ENCODE data around the gene WDR5B.

Gene WDR5B

GRCh38 chr3:122435950-122436349, 20.1 kb upstream of the WDR5B start:
- H3K79me2 ChIP-seq (ENCODE audit: insufficient read depth, low read length): no peaks in the 10 kb centered on the region
- H3K27me3 ChIP-seq (ENCODE audit: insufficient read depth, low read length, poor library complexity): no peaks in the 10 kb centered on the region
- no peak overlapping the region for H3K4me2 ChIP-seq (ENCODE audit: insufficient read depth, low read length)
- H3K9ac ChIP-seq (ENCODE audit: low read depth, low read length): no peak overlapping the region
- H2AFZ ChIP-seq (ENCODE audit: low read depth, low read length): no peak overlapping the region
- peaks cover 12% of the 10 kb centered on the region for H3K9me3 ChIP-seq (ENCODE audit: insufficient read depth, low read length, severe bottlenecking)
- peaks cover 90% of the 10 kb centered on the region for H3K36me3 ChIP-seq (ENCODE audit: insufficient read depth, low read length)
- H3K27ac ChIP-seq (ENCODE audit: low read length): no peak overlapping the region
- DNase-seq (no peak), ATAC-seq (ENCODE audit: insufficient read depth, low read depth) (no peak)
- H4K20me1 ChIP-seq (ENCODE audit: insufficient read depth, low read length): no peaks in the 10 kb centered on the region
- TF ChIP-seq EZH2 (IDR thresholded peaks at IDR 0.05; ENCODE audit: borderline replicate concordance, low read depth, low read length, severe bottlenecking): no peak
- TF ChIP-seq CTCF (IDR thresholded peaks at IDR 0.05; ENCODE audit: borderline replicate concordance, extremely low read depth, low read length, poor library complexity, severe bottlenecking): no peak
- no peaks in the 10 kb centered on the region for H3K4me1 ChIP-seq (ENCODE audit: insufficient read depth, low read length)
- no peak overlapping the region for H3K4me3 ChIP-seq (ENCODE audit: low read depth in 1 of 2, low read length in 2 of 2)

- ATAC-seq (ENCODE audit: insufficient read depth, low read depth): no peak
- no peak overlapping the region for H3K4me2 ChIP-seq (ENCODE audit: insufficient read depth, low read length)
- H3K79me2 ChIP-seq (ENCODE audit: insufficient read depth, low read length): peaks cover 14% of the 10 kb centered on the region
- H3K27ac ChIP-seq (ENCODE audit: low read length): no peak overlapping the region
- H3K36me3 ChIP-seq (ENCODE audit: insufficient read depth, low read length): peaks cover 86% of the 10 kb centered on the region
- H3K27me3 ChIP-seq (ENCODE audit: insufficient read depth, low read length, poor library complexity): no peaks in the 10 kb centered on the region
- no peaks in the 10 kb centered on the region for H3K4me1 ChIP-seq (ENCODE audit: insufficient read depth, low read length)
- H3K4me3 ChIP-seq (ENCODE audit: low read depth in 1 of 2, low read length in 2 of 2): no peak overlapping the region
- no peaks in the 10 kb centered on the region for H3K9me3 ChIP-seq (ENCODE audit: insufficient read depth, low read length, severe bottlenecking)
- no peak overlapping the region for H3K9ac ChIP-seq (ENCODE audit: low read depth, low read length)
- no peak for DNase-seq
- H2AFZ ChIP-seq (ENCODE audit: low read depth, low read length): no peak overlapping the region
- TF ChIP-seq CTCF (IDR thresholded peaks at IDR 0.05; ENCODE audit: borderline replicate concordance, extremely low read depth, low read length, poor library complexity, severe bottlenecking) (no peak), EZH2 (IDR thresholded peaks at IDR 0.05; ENCODE audit: borderline replicate concordance, low read depth, low read length, severe bottlenecking) (no peak)
- no peaks in the 10 kb centered on the region for H4K20me1 ChIP-seq (ENCODE audit: insufficient read depth, low read length)
Measured at GRCh38 chr3:122430371-122430770, 14.5 kb upstream of the WDR5B start.

- DNase-seq (no peak), ATAC-seq (ENCODE audit: insufficient read depth, low read depth) (no peak)
- peaks cover 83% of the 10 kb centered on the region for H3K36me3 ChIP-seq (ENCODE audit: insufficient read depth, low read length)
- H3K4me3 ChIP-seq (ENCODE audit: low read depth in 1 of 2, low read length in 2 of 2): no peak overlapping the region
- TF ChIP-seq CTCF (IDR thresholded peaks at IDR 0.05; ENCODE audit: borderline replicate concordance, extremely low read depth, low read length, poor library complexity, severe bottlenecking) (no peak), EZH2 (IDR thresholded peaks at IDR 0.05; ENCODE audit: borderline replicate concordance, low read depth, low read length, severe bottlenecking) (no peak)
- H3K27ac ChIP-seq (ENCODE audit: low read length): no peak overlapping the region
- peaks cover 21% of the 10 kb centered on the region for H3K79me2 ChIP-seq (ENCODE audit: insufficient read depth, low read length)
- no peaks in the 10 kb centered on the region for H4K20me1 ChIP-seq (ENCODE audit: insufficient read depth, low read length)
- H3K9ac ChIP-seq (ENCODE audit: low read depth, low read length): no peak overlapping the region
- no peaks in the 10 kb centered on the region for H3K27me3 ChIP-seq (ENCODE audit: insufficient read depth, low read length, poor library complexity)
- no peaks in the 10 kb centered on the region for H3K9me3 ChIP-seq (ENCODE audit: insufficient read depth, low read length, severe bottlenecking)
- H3K4me1 ChIP-seq (ENCODE audit: insufficient read depth, low read length): no peaks in the 10 kb centered on the region
- no peak overlapping the region for H3K4me2 ChIP-seq (ENCODE audit: insufficient read depth, low read length)
- H2AFZ ChIP-seq (ENCODE audit: low read depth, low read length): no peak overlapping the region
Measured at GRCh38 chr3:122427857-122428471, 12.1 kb upstream of the WDR5B start.

Data from DND-41 (cell line).